Spleen (tissue), 11 donors: ENCODE measurements around the gene PDZK1IP1. TPM values are rescaled to one million over a fixed set of nuclear protein-coding genes. Genes with fewer than 3 reads are reported as not detected.

Experiments used
- DNase-seq: peaks from one replicate; pipeline ENCODE4 v3.0.0-alpha.2; 2020
- H3K27ac ChIP-seq, 8 donors: fragments of 200-600 bp; sonication (generic) in 7 of 8; 1 replicate in 4 of 8; 2 replicates in 4 of 8; pipeline versions ENCODE4 v1.5.0 to v1.8.0; 2016 to 2021; ENCODE audit warnings: inconsistent platforms in 4 of 8, mild to moderate bottlenecking in 4 of 8, moderate library complexity in 1 of 8
- H3K27me3 ChIP-seq, 7 donors: fragments of 200-600 bp; sonication (generic) in 6 of 7; replicated peaks in 1 of 7; 1 replicate in 4 of 7; 2 replicates in 3 of 7; pipeline versions ENCODE4 v1.5.0 to v1.8.0; 2016 to 2021; ENCODE audit warnings: inconsistent platforms in 3 of 7, mild to moderate bottlenecking in 1 of 7
- H3K36me3 ChIP-seq, 6 donors: fragments of 200-600 bp; sonication (generic) in 5 of 6; 1 replicate in 4 of 6; 2 replicates in 2 of 6; pipeline versions ENCODE4 v1.5.0 to v1.8.0; 2016 to 2021; ENCODE audit warnings: inconsistent platforms in 2 of 6
- H3K4me1 ChIP-seq, 6 donors: fragments of 200-600 bp; sonication (generic) in 5 of 6; 1 replicate in 3 of 6; 2 replicates in 3 of 6; pipeline versions ENCODE4 v1.5.0 to v1.8.0; 2016 to 2021; ENCODE audit warnings: inconsistent platforms in 3 of 6
- H3K4me3 ChIP-seq, 8 donors: fragments of 200-600 bp; sonication (generic) in 7 of 8; 1 replicate in 4 of 8; 2 replicates in 4 of 8; pipeline versions ENCODE4 v1.5.0 to v1.8.0; 2016 to 2021; ENCODE audit warnings: inconsistent platforms in 4 of 8, mild to moderate bottlenecking in 4 of 8, moderate library complexity in 2 of 8
- H3K9me3 ChIP-seq, 8 donors: fragments of 200-600 bp; sonication (generic) in 7 of 8; 1 replicate in 4 of 8; 2 replicates in 4 of 8; pipeline versions ENCODE4 v1.5.0 to v1.8.0; 2016 to 2021; ENCODE audit warnings: inconsistent platforms in 4 of 8
- POLR2A ChIP-seq, 3 donors: fragments of 450-650 bp; IDR thresholded peaks; one replicate each; pipeline ENCODE4 v1.5.1; 2017; ENCODE audit warnings: antibody characterized with exemption in 3 of 3, mild to moderate bottlenecking in 1 of 3
- POLR2AphosphoS5 ChIP-seq, 3 donors: sonication (generic); formaldehyde crosslinking; IDR thresholded peaks; one replicate each; pipeline ENCODE4 v1.5.1; 2017; ENCODE audit warnings: antibody characterized with exemption in 3 of 3
- WGBS, 5 donors: extraction: QIAGEN DNeasy Blood & Tissue Kit in 3 of 5; methylation state at CpG; one replicate each; pipeline versions ENCODE4 v1.1.5 to v1.1.7; 2013 to 2018; 5-methylcytosine and 5-hydroxymethylcytosine counted together
- intact Hi-C: fragments of 100-400 bp; cut with DNase I; formaldehyde crosslinking; loops from one replicate; pipeline ENCODE4 v1.15.0; 2023; ENCODE audit warnings: low total_unique reads
- polyA plus RNA-seq, 3 donors: library from polyadenylated mRNA; stranded (reverse); fragments of 200-250 nt; gene quantifications; one replicate each; pipeline ENCODE4 v1.2.1, GENCODE V29; 2013
- total RNA-seq, 7 donors: library from RNA; depleted of rRNA in 3 of 7; stranded (reverse); fragments of >200 nt in 3 of 7; fragmentation: NEBNext Ultra II Directional in 4 of 7; extraction: Animal tissue kit (Norgen Biotek cat#: 25700) in 4 of 7; gene quantifications; one replicate each; pipeline versions ENCODE4 v1.1.0 to v1.2.1, GENCODE V29; 2016 to 2021
- TF ChIP-seq, protein P1 (sequence below), 11 experiments: fragments of 200-600 bp in 7 of 11; fragments of 450-650 bp in 4 of 11; sonication (generic) in 4 of 11; IDR thresholded peaks in 8 of 11; conservative IDR thresholded peaks in 3 of 11; 1 replicate in 7 of 11; 2 replicates in 4 of 11; pipeline versions ENCODE4 v1.4.0 to v1.8.0; 2016 to 2021; ENCODE audit warnings: antibody characterized with exemption in 11 of 11, inconsistent platforms in 4 of 11, mild to moderate bottlenecking in 1 of 11
- donor health status: healthy with polysubstance abuse.
- donor health status: DM: no; HTN: no; CAD: no; lungs with moderate emphysema.
- donor health status: DM: no; HTN: no; CAD: no.
- donor health status: Bipolar disorder and iron deficiency.
- donor health status: healthy.
- donor health status: DM: no; HTN: no; CAD: no.
- donor health status: DM: yes; HTN: yes; CAD: no.

The PDZK1IP1 gene
- total and polyA plus RNA-seq, 10 donors = 0.22 to 11.0 (median 3.6) TPM

- intact Hi-C loops = no loop called here
- Histone ChIP-seq H3K9me3 (no peaks in the 10 kb centered on the region), H3K4me3 (peak overlapping the region in 3 of 8 donors; percentile 6 to 69 (median 41)), H3K36me3 (no peaks in the 10 kb centered on the region), H3K4me1 (peaks cover 7 to 76% (median 61%) of the 10 kb centered on the region in 6 donors), H3K27ac (peak overlapping the region in 2 of 8 donors; percentile 83 to 92), H3K27me3 (peaks cover 9 to 100% (median 89%) of the 10 kb centered on the region in 7 donors)
- 71 to 83% (median 78%) methylated on average over 7 of the region's 7 CpGs for WGBS, 5 donors
- TF ChIP-seq POLR2A (IDR thresholded peaks at IDR 0.05) = no peak
- TF ChIP-seq POLR2AphosphoS5 (IDR thresholded peaks at IDR 0.05) = no peak
- TF ChIP-seq, protein P1, sequence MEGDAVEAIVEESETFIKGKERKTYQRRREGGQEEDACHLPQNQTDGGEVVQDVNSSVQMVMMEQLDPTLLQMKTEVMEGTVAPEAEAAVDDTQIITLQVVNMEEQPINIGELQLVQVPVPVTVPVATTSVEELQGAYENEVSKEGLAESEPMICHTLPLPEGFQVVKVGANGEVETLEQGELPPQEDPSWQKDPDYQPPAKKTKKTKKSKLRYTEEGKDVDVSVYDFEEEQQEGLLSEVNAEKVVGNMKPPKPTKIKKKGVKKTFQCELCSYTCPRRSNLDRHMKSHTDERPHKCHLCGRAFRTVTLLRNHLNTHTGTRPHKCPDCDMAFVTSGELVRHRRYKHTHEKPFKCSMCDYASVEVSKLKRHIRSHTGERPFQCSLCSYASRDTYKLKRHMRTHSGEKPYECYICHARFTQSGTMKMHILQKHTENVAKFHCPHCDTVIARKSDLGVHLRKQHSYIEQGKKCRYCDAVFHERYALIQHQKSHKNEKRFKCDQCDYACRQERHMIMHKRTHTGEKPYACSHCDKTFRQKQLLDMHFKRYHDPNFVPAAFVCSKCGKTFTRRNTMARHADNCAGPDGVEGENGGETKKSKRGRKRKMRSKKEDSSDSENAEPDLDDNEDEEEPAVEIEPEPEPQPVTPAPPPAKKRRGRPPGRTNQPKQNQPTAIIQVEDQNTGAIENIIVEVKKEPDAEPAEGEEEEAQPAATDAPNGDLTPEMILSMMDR (IDR thresholded peaks at IDR 0.05 in 8 of 11, conservative IDR thresholded peaks at IDR 0.05 in 3 of 11) = no peak
- DNase-seq = no peak
Observed at GRCh38 chr1:47227341-47228232, 37.8 kb upstream of the PDZK1IP1 start.

DNA sequence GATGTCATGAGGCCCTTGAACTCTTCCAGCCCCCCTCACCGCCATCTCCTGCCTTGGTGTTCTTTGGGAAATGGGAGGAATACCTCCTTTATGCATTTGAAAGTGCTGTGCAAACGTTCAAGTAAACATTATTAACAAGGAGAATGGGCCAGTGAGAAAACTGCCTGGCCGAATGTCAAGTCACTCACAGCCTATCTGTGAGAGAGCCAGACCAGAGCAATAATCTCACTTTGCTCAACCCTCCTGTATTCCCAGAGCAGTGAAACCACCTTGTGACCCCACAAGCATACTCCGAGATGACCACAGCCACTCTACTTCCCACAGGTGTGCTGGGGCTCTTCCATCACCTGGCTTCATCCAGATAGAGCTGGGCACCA is 37.0 kb upstream of the PDZK1IP1 start:
- Histone ChIP-seq H3K9me3 (no peaks in the 10 kb centered on the region), H3K4me3 (peak overlapping the region in 4 of 8 donors; percentile 4 to 63 (median 34)), H3K27ac (peak overlapping the region in 4 of 8 donors; percentile 23 to 54 (median 38)), H3K27me3 (peaks cover 9 to 100% (median 81%) of the 10 kb centered on the region in 7 donors), H3K36me3 (no peaks in the 10 kb centered on the region), H3K4me1 (peaks cover 7 to 68% (median 53%) of the 10 kb centered on the region in 6 donors)
- intact Hi-C loops = no loop called here
- WGBS, 5 donors = 61 to 73% (median 71%) methylated on average over 4 of the region's 4 CpGs
- TF ChIP-seq POLR2A (IDR thresholded peaks at IDR 0.05) = no peak
- TF ChIP-seq, protein P1 (IDR thresholded peaks at IDR 0.05 in 8 of 11, conservative IDR thresholded peaks at IDR 0.05 in 3 of 11) = no peak
- DNase-seq = no peak

DNA sequence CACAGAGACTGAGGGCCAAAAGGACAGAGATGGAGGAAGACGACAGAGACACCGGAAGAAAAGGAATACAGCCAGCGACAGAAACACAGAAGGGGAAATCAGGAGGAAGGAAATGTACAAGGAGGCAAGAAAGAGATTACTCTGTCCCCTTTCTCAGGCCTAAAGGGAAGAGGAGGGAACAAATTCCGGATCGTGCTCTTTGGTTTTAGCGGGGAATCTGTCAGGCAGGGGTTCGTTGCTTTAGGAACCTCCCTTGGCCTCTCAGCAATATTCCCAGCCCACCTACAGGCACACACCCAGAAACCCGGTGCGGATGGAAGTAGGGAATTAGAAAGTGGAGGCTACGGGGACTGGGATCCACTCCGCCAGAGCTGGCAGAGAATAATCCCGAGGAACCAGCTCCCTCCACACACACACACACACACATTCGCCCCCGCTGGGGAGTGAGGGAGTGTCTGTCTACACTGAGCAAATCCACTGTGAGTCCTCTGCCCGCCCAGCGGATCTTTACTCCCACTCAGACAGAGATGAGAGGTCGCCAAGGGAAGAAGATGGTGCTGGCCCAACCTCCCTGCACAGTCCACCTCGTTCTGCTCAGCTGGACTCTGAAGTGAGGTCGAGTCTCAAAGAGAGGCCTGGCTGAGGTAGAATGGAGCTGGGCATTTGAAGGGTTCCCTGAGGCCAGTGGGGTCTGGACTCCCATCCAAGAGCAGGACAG is 36.4 kb upstream of the PDZK1IP1 start:
- Histone ChIP-seq H3K4me3 (peak overlapping the region in 6 of 8 donors; percentile 15 to 63 (median 30)), H3K36me3 (no peaks in the 10 kb centered on the region)
- intact Hi-C loops = no loop called here

More for the DNA sequence above, 36.4 kb upstream of the PDZK1IP1 start:
- Histone ChIP-seq H3K27ac (peak overlapping the region in 6 of 8 donors; percentile 13 to 54 (median 24)), H3K9me3 (no peaks in the 10 kb centered on the region), H3K27me3 (peaks cover 9 to 99% (median 76%) of the 10 kb centered on the region in 7 donors), H3K4me1 (peaks cover 7 to 63% (median 48%) of the 10 kb centered on the region in 6 donors)
- WGBS, 5 donors = 23 to 41% (median 34%) methylated on average over 19 of the region's 19 CpGs
- TF ChIP-seq POLR2AphosphoS5 (IDR thresholded peaks at IDR 0.05) = no peak
- TF ChIP-seq, protein P1 (IDR thresholded peaks at IDR 0.05 in 8 of 11, conservative IDR thresholded peaks at IDR 0.05 in 3 of 11) = no peak
- TF ChIP-seq POLR2A (IDR thresholded peaks at IDR 0.05) = no peak
- DNase-seq = no peak
